Glomerular endothelial cell (primary cell): ENCODE data around the gene PLD1. TPM values are rescaled to one million over a fixed set of nuclear protein-coding genes. Genes with fewer than 3 reads are reported as not detected.
"Not testable (repeated sequence)": the region's sequence is repeated elsewhere in the genome, so short reads cannot be mapped to it uniquely, and the experiment has no call there.

Experiments used
- DNase-seq: peaks from one replicate; pipeline ENCODE4 v3.0.0-alpha.2; 2011; ENCODE audit warnings: low read depth, low spot score; ENCODE audit errors: extremely low read depth
- total RNA-seq: library from RNA; depleted of rRNA; stranded (reverse); fragments of >200 nt; gene quantifications from 2 replicates; pipeline ENCODE4 v1.2.3, GENCODE V29; 2015

PLD1 gene
- total RNA-seq, 1 donor from 2014 or later = 47.6 TPM

- DNase-seq = no peak
Measured at GRCh38 chr3:171584100-171584499, 226.2 kb downstream of the PLD1 start.

- DNase-seq = no peak
Measured at GRCh38 chr3:171574556-171575240, 235.6 kb downstream of the PLD1 start.

- DNase-seq = no peak
Measured at GRCh38 chr3:171569571-171570132, 240.6 kb downstream of the PLD1 start.

GRCh38 chr3:171568766-171569165 is 241.5 kb downstream of the PLD1 start:
- DNase-seq = no peak

- DNase-seq = no peak
Measured at GRCh38 chr3:171566803-171567422, 243.4 kb downstream of the PLD1 start.

GRCh38 chr3:171565481-171566058 is 244.7 kb downstream of the PLD1 start:
- DNase-seq = no peak

- no peak for DNase-seq
Measured at GRCh38 chr3:171564748-171565480, 245.4 kb downstream of the PLD1 start.

GRCh38 chr3:171563298-171563697 is 247.0 kb downstream of the PLD1 start:
- no peak for DNase-seq

GRCh38 chr3:171562459-171562858 is 247.8 kb downstream of the PLD1 start:
- not testable (repeated sequence) for DNase-seq

- no peak for DNase-seq
Measured at GRCh38 chr3:171561596-171562323, 248.5 kb downstream of the PLD1 start.

GRCh38 chr3:171559586-171559985 is 250.7 kb downstream of the PLD1 start:
- DNase-seq = no peak

- DNase-seq = no peak
Measured at GRCh38 chr3:171558188-171558696, 252.0 kb downstream of the PLD1 start.

GRCh38 chr3:171557173-171557572 is 253.1 kb downstream of the PLD1 start:
- no peak for DNase-seq

GRCh38 chr3:171556574-171557145 is 253.6 kb downstream of the PLD1 start:
- DNase-seq = no peak

- no peak for DNase-seq
Measured at GRCh38 chr3:171556148-171556547, 254.1 kb downstream of the PLD1 start.

GRCh38 chr3:171553086-171553485 is 257.2 kb downstream of the PLD1 start:
- no peak for DNase-seq

- DNase-seq = no peak
Measured at GRCh38 chr3:171552531-171552930, 257.8 kb downstream of the PLD1 start.

GRCh38 chr3:171551296-171551695 is 259.0 kb downstream of the PLD1 start:
- DNase-seq = no peak
